Liver (tissue), 2 donors: ENCODE data around the gene MGAT4C.

Experiments
- CTCF ChIP-seq: fragments of 150-350 bp; IDR thresholded peaks from 2 replicates; pipeline ENCODE4 v1.5.1; 2017; ENCODE audit warnings: improper control_type of control experiment, low read depth, low read length; ENCODE audit not compliant: missing input control
- YY1 ChIP-seq: IDR thresholded peaks from 2 replicates; pipeline ENCODE4 v1.6.1; 2016; ENCODE audit warnings: antibody characterized with exemption, mild to moderate bottlenecking
- donor health status: healthy.

- TF ChIP-seq CTCF (no peak), YY1 (no peak)
Measured at GRCh38 chr12:85971800-85972199, 284.4 kb downstream of the MGAT4C start.
